ENCODE measurements around the gene SYT15. TPM values are rescaled to one million over a fixed set of nuclear protein-coding genes. Genes with fewer than 3 reads are reported as not detected.
"Not testable (repeated sequence)": the region's sequence is repeated elsewhere in the genome, so short reads cannot be mapped to it uniquely, and the experiment has no call there.

The SYT15 gene
- total RNA-seq, 1 donor from 2014 or later = 1.4 TPM

GRCh38 chr10:46556515-46557318, 22.2 kb upstream of the SYT15 start, which contains the start of gene GPRIN2:
GPRIN2 (minus strand) TSS chr10:46556658; CDS start chr10:46550736, 5,922 bp downstream.
- peak; percentile 22 for DNase-seq (ENCODE audit: low spot score)

- DNase-seq (ENCODE audit: low spot score) = peak; percentile 12
Measured at GRCh38 chr10:46557319-46558121, 21.4 kb upstream of the SYT15 start.

GRCh38 chr10:46558122-46558391, 20.9 kb upstream of the SYT15 start:
- no peak for DNase-seq (ENCODE audit: low spot score)

DNA sequence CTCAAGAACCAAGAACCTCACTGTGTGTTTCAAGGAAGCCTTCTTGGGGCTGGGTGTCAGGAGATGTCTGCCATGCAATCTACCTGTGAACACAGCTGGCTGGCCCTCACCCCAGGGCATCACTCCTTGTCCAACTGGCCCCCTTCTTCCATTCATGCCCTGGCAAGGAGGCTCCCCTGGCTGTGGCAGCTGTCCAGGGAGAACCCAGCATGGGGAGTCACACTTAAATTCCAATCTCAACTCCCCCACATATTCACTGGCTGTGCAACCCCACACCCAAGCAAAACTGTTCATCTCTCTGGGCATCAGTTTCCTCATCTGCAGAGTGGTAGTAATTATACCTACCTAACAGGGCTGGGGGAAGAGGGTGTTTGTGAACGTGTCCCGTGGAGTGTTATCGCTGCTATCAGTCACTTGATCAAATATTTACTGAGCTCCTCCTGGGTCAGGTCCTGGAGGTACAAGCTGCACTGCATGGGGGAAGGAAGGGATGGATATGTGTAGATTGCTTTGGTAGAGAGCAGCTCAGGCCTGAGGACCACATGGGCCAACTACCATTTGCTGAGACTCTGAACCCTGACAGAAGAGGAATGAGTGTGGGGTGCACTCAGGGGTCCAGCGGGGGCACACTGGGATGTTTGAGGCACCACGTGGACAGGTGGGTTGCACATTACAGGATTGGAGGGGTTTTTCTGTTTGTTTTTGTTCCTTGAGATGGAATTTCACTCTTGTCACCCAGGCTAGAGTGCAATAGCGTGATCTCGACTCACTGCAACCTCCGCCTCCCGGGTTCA, 20.3 kb upstream of the SYT15 start:
- peak; percentile 58 for DNase-seq (ENCODE audit: low spot score)

DNA sequence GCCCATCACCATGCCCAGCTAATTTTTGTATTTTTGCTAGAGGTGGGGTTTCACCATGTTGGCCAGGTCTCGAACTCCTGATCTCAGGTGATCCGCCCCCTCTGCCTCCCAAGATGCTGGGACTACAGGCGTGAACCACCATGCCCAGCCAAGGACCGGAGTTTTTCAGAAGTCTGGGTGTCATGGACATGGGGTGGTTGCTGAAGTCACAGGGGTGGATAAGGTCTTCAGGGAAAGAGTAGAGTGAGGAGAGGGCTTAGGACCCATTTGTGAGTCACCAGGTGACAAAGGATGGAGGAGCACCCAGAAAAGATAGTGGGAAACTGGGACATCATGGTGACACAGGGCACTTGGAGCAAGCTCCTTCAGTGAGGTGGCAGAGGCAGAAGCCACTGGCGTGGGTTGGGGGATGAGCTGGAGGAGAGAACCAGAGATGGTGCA, 19.7 kb upstream of the SYT15 start:
- peak; percentile 9 for DNase-seq (ENCODE audit: low spot score)

DNA sequence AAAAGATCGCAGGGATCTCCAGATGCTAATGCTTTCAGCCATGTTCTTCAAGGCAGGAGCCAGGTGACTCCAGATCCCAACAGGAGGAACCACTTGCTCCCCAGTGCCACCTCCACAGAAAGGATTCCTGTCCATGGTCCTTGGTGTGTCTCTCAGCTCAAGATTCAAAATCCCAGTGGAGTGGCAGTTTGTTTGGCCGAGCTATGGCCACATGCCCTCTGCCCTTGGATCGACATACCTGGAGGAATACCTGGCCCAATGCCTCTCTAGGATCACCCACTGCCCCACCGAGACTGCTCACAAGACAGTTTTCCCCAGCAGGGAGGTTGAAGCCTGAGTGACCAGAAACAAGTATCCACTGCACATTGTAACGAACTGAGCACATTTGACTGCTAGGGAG, 18.5 kb upstream of the SYT15 start:
- DNase-seq (ENCODE audit: low spot score) = peak; percentile 13

- no peak for DNase-seq (ENCODE audit: low spot score)
Measured at GRCh38 chr10:46560952-46561351, 18.0 kb upstream of the SYT15 start.

- DNase-seq (ENCODE audit: low spot score) = peak; percentile 74
Measured at GRCh38 chr10:46565591-46566332, 13.2 kb upstream of the SYT15 start.

DNA sequence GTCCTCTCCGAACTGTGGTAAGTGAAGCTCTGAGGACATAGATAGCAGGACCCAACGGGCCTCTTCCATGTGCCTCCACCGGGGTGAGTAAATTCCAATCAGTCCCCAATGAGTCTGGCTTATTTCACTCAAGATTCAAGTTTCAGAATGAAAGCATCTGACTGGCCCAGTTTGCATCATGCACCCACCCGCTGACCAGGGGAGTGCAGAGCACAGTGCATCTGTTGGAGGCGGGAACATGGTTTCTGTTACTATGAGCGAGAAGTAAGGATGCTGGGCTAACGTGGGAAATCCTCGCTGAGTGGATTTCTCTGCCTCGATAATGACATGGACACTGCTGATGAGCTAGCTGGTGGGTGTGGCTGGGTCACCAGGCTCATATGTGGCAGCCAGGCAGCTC, 11.8 kb upstream of the SYT15 start:
- not testable (repeated sequence) for DNase-seq (ENCODE audit: low spot score)

DNA sequence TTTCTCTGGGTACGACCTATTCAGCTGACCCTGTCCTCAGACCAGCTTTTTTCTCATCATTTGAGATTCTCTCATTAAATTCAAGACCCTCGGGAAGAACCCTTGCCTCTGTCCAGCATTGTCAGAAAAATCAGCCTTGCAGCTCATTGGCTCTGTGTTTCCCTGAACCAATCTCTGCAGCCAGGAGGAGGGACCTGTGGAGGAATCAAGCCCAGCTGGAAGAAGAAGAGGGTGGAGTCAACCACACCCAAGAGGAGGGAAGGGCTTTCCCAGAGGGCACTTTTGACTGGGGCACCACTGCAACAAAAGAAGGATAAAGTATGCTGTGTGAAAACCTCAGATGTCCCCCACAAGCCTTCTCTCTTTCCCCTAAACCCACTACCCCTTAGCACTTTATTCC, 8.3 kb upstream of the SYT15 start:
- DNase-seq (ENCODE audit: low spot score) = not testable (repeated sequence)

- not testable (repeated sequence) for DNase-seq (ENCODE audit: low spot score)
Measured at GRCh38 chr10:46572765-46573164, 6.2 kb upstream of the SYT15 start.

- not testable (repeated sequence) for DNase-seq (ENCODE audit: low spot score)
Measured at GRCh38 chr10:46573314-46573713, 5.6 kb upstream of the SYT15 start.

DNA sequence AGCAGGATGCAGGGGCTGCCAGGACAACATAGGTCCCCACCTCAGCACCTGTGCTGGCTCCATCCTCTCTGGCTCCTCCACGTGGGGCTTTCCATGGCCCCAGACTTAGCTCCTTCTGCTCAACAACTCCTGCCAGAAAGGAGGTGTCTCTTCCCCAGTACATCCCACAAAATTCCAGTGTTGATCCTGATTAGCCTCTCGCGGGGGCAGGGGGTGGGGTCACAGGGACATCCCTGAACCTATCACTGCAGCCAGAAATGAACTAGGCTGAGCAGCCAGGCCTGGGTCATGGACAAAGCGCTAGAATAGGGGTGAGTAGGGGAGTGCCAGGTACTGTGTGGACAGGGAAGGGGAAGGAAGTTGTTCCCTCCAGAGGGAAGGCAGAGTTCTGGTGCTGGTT, 5.0 kb upstream of the SYT15 start:
- DNase-seq (ENCODE audit: low spot score) = not testable (repeated sequence)

GRCh38 chr10:46577624-46578473, 1.1 kb upstream of the SYT15 start:
- DNase-seq (ENCODE audit: low spot score) = not testable (repeated sequence)

DNA sequence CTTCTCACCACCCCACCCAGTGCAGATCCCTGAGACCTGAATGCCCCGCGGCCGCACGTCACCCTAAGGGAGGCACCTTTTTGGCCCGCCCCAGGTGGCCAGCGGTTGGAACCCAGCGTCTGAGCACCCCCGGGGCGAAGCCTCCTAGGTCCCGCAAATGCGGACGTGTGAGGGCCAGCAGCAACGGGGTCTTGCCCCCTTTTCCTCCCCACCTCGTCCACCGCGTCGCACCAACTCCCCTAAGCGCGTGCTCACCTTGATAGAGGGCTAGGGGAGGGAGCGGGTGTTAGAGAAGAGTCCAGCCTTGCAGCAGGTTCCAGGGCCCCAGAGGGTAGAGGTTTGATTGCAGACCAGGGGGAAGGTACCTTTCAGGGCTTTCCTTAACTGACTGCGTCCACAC, 450 bp downstream of the SYT15 start:
- DNase-seq (ENCODE audit: low spot score) = not testable (repeated sequence)

DNA sequence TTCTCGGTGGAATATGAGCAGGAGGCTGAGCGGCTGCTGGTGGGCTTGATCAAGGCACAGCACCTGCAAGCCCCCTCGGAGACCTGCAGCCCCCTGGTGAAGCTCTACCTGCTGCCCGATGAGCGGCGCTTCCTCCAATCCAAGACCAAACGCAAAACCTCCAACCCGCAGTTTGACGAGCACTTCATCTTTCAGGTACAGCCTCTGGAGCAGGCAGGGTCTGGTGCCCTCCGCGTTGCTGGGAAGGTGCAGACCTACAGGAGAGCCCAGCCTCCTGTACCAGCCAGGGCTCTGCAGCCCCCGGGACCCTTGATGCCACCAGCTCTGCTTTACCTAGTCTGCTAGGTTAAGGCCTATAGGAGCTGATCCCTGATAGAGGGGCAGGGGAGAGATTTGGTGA, 3.1 kb downstream of the SYT15 start:
- not testable (repeated sequence) for DNase-seq (ENCODE audit: low spot score)

- not testable (repeated sequence) for DNase-seq (ENCODE audit: low spot score)
Measured at GRCh38 chr10:46582568-46582967, 3.6 kb downstream of the SYT15 start.

DNA sequence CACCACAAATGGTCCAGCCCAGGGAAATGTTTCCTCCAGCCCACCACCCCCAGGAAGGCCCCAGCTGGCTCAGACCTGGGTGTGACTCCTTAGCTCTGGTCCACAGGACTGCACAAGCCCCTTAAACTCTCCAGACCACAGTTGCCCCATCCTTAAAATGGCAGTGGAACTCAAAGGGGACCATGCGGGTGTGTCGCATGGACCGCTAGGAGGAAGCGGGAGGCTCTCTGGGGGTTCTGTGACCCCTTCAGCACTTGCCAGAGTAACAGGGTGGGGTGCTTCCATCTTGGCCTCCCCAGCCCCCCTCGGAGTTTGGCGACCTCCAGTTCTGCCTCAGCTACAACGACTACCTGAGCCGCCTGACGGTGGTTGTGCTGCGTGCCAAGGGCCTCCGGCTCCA, 5.3 kb downstream of the SYT15 start:
- not testable (repeated sequence) for DNase-seq (ENCODE audit: low spot score)

DNA sequence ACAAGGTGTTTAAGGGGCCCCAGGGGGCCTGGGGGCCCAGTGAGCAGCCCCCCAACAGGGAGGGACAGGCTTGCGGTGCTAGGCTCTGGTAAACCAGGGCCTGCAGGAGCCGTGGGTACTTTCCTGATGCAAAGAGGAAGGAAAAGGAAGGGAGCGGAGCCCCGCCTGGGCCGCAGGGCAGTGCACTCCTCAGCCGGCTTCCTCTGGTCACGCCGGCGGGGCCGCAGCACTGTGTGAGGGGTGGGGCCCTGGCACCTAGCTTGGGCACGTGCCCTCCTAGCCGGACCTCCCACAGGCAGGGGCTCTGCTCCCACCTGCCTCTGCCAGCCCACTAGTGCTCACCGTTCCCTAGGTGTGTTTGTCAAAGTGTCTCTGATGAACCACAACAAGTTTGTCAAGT, 6.3 kb downstream of the SYT15 start:
- not testable (repeated sequence) for DNase-seq (ENCODE audit: low spot score)

- not testable (repeated sequence) for DNase-seq (ENCODE audit: low spot score)
Measured at GRCh38 chr10:46587546-46587945, 8.6 kb downstream of the SYT15 start.

Measured in mucosa of gallbladder (tissue), 1 donor.